ENCODE data around the gene MAP2K3. TPM values are rescaled to one million over a fixed set of nuclear protein-coding genes. Genes with fewer than 3 reads are reported as not detected.
A peak's percentile ranks its signal among the peaks of the same experiment; 100 is the strongest.

MAP2K3 gene
- total and polyA plus RNA-seq, 2 experiments from 2014 or later: 18.4 to 42.5 TPM

DNA sequence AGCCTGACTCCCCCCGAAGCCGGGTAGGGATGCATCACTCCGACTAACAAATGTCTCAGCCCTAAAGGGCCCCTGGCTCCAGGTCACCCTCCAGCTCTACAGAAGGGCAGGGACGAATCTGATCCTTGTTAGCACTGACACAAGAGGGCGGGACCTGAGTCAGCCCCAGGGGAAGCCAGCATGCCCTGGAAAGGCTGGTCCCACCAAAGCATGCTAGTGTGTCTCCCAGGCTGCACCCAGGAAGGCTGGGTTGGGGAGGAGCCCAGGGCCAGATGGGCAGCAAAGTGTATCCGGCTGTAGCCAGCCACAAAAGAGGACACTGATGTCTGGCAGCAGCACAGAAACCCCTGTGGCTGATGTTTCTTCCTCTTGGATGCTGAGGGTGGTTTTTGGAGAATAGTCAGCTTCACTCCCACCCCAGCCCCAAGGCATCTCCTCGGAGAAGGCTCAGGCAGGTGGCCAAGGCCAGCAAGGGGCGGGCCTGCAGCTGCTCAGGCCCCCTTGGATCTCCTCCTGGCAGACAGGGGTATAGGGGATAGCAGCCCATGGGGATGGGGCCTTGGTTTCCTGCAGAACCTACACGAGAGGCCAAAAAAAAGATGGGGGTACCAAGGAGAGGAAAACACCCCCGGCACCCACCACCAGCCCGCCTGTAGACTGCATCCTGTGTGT, 42.3 kb upstream of the MAP2K3 start:
- Histone ChIP-seq H3K4me3 (no peak overlapping the region), H3K9me3 (ENCODE audit: low read depth) (no peaks in the 10 kb centered on the region), H3K27ac (peak overlapping the region; percentile 82), H3K27me3 (no peaks in the 10 kb centered on the region), H3K4me1 (ENCODE audit: low read depth) (peaks cover 23% of the 10 kb centered on the region), H3K36me3 (no peaks in the 10 kb centered on the region)
- TF ChIP-seq, protein P1, sequence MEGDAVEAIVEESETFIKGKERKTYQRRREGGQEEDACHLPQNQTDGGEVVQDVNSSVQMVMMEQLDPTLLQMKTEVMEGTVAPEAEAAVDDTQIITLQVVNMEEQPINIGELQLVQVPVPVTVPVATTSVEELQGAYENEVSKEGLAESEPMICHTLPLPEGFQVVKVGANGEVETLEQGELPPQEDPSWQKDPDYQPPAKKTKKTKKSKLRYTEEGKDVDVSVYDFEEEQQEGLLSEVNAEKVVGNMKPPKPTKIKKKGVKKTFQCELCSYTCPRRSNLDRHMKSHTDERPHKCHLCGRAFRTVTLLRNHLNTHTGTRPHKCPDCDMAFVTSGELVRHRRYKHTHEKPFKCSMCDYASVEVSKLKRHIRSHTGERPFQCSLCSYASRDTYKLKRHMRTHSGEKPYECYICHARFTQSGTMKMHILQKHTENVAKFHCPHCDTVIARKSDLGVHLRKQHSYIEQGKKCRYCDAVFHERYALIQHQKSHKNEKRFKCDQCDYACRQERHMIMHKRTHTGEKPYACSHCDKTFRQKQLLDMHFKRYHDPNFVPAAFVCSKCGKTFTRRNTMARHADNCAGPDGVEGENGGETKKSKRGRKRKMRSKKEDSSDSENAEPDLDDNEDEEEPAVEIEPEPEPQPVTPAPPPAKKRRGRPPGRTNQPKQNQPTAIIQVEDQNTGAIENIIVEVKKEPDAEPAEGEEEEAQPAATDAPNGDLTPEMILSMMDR (IDR thresholded peaks at IDR 0.05; ENCODE audit: low read depth, low read length): no peak
- peak in 1 of 2 donors; percentile 39 for DNase-seq (ENCODE audit: low read depth in 1 of 2, low spot score in 1 of 2)

DNA sequence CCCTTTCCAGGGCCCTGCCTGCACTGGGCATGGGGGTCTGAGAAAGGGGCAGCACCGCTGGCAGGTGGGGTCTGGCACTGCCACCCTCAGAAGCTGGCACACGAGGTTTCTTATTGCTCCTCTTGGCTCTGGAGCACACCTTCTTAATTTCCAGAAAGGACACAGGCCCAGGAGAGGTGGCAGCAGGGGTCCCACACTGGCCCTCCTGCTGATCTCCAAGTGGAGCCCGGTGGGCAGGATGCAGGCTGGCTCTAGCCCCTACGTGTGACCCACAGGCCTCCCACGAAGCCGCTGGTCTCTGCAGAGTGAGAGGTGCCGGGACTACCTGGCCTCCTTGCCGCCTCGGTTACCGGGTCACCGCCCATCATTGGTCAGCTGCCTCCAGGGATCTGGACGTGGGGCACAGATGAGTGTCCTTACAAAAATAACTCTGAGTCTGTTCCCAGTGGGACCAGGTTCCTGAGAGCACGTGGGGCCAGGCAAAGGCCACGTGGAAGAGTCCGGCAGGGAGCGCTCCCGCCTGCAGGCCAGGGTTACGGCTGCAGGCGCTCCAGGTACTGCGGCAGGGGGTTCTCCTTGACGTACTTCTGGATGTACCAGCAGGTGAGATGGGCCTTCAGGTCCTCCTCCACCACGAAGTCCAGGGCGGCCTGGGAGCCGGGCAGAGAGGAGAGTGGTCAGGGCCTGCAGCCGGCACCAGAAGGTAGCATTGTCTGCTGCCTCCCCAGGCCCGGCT, 41.6 kb upstream of the MAP2K3 start:
- H3K27ac ChIP-seq: no peak overlapping the region
- DNase-seq (ENCODE audit: low read depth in 1 of 2, low spot score in 1 of 2): no peak
- TF ChIP-seq, protein P1 (IDR thresholded peaks at IDR 0.05; ENCODE audit: low read depth, low read length): no peak
- H3K4me3 ChIP-seq: no peak overlapping the region
- H3K9me3 ChIP-seq (ENCODE audit: low read depth): no peaks in the 10 kb centered on the region
- peaks cover 26% of the 10 kb centered on the region for H3K4me1 ChIP-seq (ENCODE audit: low read depth)
- H3K27me3 ChIP-seq: no peaks in the 10 kb centered on the region
- no peaks in the 10 kb centered on the region for H3K36me3 ChIP-seq

DNA sequence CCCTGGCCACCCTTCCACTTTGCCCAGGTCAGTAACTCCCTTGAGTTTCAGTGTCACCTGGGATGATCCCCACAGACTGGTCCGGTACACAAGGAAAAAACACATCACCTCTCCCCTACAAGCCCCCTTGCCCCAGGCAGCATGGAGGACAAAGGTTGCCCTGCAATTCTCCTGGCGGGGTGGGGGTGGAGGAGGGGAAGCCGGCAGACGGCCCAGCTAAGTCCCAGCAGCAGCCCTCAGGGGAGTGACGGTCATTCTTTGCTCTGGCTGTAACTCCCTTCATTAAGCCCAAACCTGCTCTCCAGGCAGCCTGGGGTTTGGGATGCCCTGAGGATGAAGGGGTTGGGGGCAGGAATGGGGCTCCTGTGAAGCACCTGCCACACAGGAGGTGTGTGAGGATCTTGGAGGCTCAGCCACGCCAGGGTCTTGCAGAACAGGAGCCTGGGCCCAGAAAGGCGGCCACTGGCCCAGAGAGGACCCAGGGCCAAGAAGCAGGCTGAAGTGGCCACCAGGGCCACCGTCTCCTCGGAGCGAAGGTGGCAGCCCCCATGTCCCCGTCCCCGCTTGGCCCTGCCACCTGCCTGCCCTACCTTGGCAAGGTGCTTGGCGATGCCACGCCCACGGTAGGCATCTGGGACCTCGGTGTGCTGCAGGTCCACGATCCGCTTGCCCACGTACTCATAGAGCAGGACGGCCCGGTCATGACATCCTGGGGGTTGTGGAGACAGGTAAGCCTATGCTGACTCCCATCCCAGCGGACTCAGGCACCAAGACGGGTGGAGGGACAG, 40.8 kb upstream of the MAP2K3 start:
- H3K4me1 ChIP-seq (ENCODE audit: low read depth): peaks cover 31% of the 10 kb centered on the region
- no peaks in the 10 kb centered on the region for H3K27me3 ChIP-seq
- H3K27ac ChIP-seq: no peak overlapping the region
- no peaks in the 10 kb centered on the region for H3K9me3 ChIP-seq (ENCODE audit: low read depth)
- no peak for DNase-seq (ENCODE audit: low read depth in 1 of 2, low spot score in 1 of 2)
- no peaks in the 10 kb centered on the region for H3K36me3 ChIP-seq
- TF ChIP-seq, protein P1 (IDR thresholded peaks at IDR 0.05; ENCODE audit: low read depth, low read length): no peak
- no peak overlapping the region for H3K4me3 ChIP-seq

DNA sequence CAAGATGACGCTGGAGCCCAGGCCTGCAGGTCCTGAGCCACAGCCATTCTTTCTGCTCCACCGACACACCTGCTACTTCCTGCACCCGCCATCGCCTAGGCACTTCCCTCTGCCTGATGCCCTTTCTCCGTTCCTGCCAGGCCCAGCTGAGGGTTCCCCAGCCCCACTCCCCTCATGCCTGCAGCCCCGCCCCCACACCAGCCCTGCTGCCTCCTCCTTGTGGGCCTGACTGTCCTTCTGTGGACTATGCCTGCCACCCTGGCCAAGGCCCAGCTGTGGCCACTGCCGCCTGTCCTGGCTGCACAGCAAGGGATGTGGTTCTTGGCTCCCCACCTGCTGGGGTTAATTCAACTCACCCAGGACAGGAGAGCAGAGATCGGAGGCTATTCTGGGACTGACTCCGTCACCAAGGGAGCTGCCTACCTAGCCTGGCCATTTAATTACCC, 38.8 kb upstream of the MAP2K3 start:
- DNase-seq (ENCODE audit: low read depth in 1 of 2, low spot score in 1 of 2): no peak

DNA sequence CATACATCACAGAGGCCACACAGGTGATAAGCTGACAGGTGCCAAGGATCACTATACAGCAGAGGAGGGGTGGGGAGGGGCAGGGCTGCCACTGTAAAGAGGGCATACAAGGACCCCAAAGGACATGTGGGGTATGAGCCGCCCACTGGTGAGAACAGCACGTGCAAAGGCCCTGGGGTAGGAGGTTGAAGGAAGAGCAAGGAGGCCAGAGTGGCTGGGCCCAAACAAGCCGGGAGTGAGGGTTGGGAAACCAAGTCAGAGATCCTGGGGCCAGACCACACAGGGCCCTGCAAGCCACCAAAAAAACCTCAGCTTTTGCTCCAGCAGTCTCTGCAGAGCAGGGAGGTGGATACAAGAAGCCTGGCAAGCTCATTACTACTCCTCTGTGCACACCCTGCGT, 37.8 kb upstream of the MAP2K3 start:
- no peak for DNase-seq (ENCODE audit: low read depth in 1 of 2, low spot score in 1 of 2)
- H3K36me3 ChIP-seq: no peaks in the 10 kb centered on the region
- H3K27ac ChIP-seq: no peak overlapping the region
- peaks cover 15% of the 10 kb centered on the region for H3K4me1 ChIP-seq (ENCODE audit: low read depth)
- TF ChIP-seq, protein P1 (IDR thresholded peaks at IDR 0.05; ENCODE audit: low read depth, low read length): no peak
- H3K27me3 ChIP-seq: no peaks in the 10 kb centered on the region
- H3K4me3 ChIP-seq: no peak overlapping the region
- H3K9me3 ChIP-seq (ENCODE audit: low read depth): no peaks in the 10 kb centered on the region

More for the DNA sequence above, 38.8 kb upstream of the MAP2K3 start:
- Histone ChIP-seq H3K4me1 (ENCODE audit: low read depth) (peaks cover 19% of the 10 kb centered on the region), H3K27me3 (no peaks in the 10 kb centered on the region), H3K27ac (no peak overlapping the region), H3K36me3 (no peaks in the 10 kb centered on the region), H3K9me3 (ENCODE audit: low read depth) (no peaks in the 10 kb centered on the region), H3K4me3 (no peak overlapping the region)
- TF ChIP-seq, protein P1 (IDR thresholded peaks at IDR 0.05; ENCODE audit: low read depth, low read length): no peak

Measured in cardiac muscle cell (in vitro differentiated cells and primary cell).